K562 (cell line): Measurements from ENCODE around the gene PLXNB1. TPM values are rescaled to one million over a fixed set of nuclear protein-coding genes. Genes with fewer than 3 reads are reported as not detected.
A peak's percentile ranks its signal among the peaks of the same experiment; 100 is the strongest.

Experiments used
- ASH1L ChIP-seq: fragments of 450-650 bp; IDR thresholded peaks from 2 replicates; pipeline ENCODE4 v1.6.1; 2018; ENCODE audit warnings: borderline replicate concordance, mild to moderate bottlenecking, low read depth; ENCODE audit not compliant: partially characterized antibody
- CREBBP ChIP-seq: IDR thresholded peaks from one replicate; pipeline ENCODE4 v1.6.1; 2012; ENCODE audit warnings: low read depth, mild to moderate bottlenecking, control low read depth, inconsistent platforms, low read length
- FOXA3 ChIP-seq, 2 experiments: fragments of 450-650 bp in 1 of 2; sonication (generic) in 1 of 2; formaldehyde crosslinking; IDR thresholded peaks in 1 of 2; conservative IDR thresholded peaks in 1 of 2; 2 replicates each; pipeline versions ENCODE4 v1.4.0 to v1.8.0; 2020 to 2022; ENCODE audit warnings: mild to moderate bottlenecking in 2 of 2, missing genetic modification reagents in 1 of 2
- MED1 ChIP-seq: sonication (generic); formaldehyde crosslinking; IDR thresholded peaks from 2 replicates; pipeline ENCODE4 v1.8.1; 2023; ENCODE audit warnings: missing genetic modification reagents, borderline replicate concordance
- NCOA1 ChIP-seq: fragments of 450-650 bp; IDR thresholded peaks from 2 replicates; pipeline ENCODE4 v1.6.1; 2016; ENCODE audit warnings: low read depth
- XRCC4 ChIP-seq: IDR thresholded peaks from one replicate; pipeline ENCODE4 v1.6.1; 2011; ENCODE audit not compliant: insufficient read depth, insufficient read length; ENCODE audit errors: extremely low read depth
- ZNF347 ChIP-seq: fragments of 450-650 bp; formaldehyde crosslinking; IDR thresholded peaks from 2 replicates; pipeline ENCODE4 v1.4.0; 2020; ENCODE audit warnings: low read depth, mild to moderate bottlenecking, moderate library complexity
- polyA plus RNA-seq, 8 experiments: library from polyadenylated mRNA; depleted of rRNA in 4 of 8; stranded (reverse) in 5 of 8; unstranded in 3 of 8; fragments of >200 nt; fragmentation: Nextera tagmentation in 2 of 8; fragmentation: Illumina TruSeq in 1 of 8; extraction: Ambion mirVana in 2 of 8; extraction: Trizol in 1 of 8; gene quantifications; 2 replicates each; pipeline versions ENCODE4 v1.2.1 to v1.2.3, GENCODE V29; 2011 to 2014; ENCODE audit warnings: inconsistent platforms in 1 of 8, missing spikeins in 1 of 8
- total RNA-seq, 7 experiments: library from RNA; depleted of rRNA in 6 of 7; stranded (reverse); fragments of >200 nt in 6 of 7; fragmentation: Illumina TruSeq in 2 of 7; extraction: Trizol in 2 of 7; gene quantifications; 2 replicates each; pipeline versions ENCODE4 v1.2.1 to v1.2.3, GENCODE V29; 2011 to 2021; ENCODE audit warnings: low replicate concordance in 1 of 7
- TF ChIP-seq, protein P1 (sequence below): fragments of 450-650 bp; IDR thresholded peaks from 2 replicates; pipeline ENCODE4 v1.6.1; 2017; ENCODE audit warnings: antibody characterized with exemption, mild to moderate bottlenecking
- TF ChIP-seq, protein P2 (sequence below): fragments of 450-650 bp; IDR thresholded peaks from 2 replicates; pipeline ENCODE4 v1.6.1; 2016; ENCODE audit warnings: mild to moderate bottlenecking, moderate library complexity
- TF ChIP-seq, protein P3 (sequence below): sonication (generic); formaldehyde crosslinking; IDR thresholded peaks from 2 replicates; pipeline ENCODE4 v1.5.0; 2020; ENCODE audit warnings: missing genetic modification reagents

PLXNB1 gene
- total and polyA plus RNA-seq, 9 of the 15 experiments (the other 6 are each of a cell fraction or from before 2014, with no cell fraction given), result 0.17 to 17.4 (median 6.0) TPM

DNA sequence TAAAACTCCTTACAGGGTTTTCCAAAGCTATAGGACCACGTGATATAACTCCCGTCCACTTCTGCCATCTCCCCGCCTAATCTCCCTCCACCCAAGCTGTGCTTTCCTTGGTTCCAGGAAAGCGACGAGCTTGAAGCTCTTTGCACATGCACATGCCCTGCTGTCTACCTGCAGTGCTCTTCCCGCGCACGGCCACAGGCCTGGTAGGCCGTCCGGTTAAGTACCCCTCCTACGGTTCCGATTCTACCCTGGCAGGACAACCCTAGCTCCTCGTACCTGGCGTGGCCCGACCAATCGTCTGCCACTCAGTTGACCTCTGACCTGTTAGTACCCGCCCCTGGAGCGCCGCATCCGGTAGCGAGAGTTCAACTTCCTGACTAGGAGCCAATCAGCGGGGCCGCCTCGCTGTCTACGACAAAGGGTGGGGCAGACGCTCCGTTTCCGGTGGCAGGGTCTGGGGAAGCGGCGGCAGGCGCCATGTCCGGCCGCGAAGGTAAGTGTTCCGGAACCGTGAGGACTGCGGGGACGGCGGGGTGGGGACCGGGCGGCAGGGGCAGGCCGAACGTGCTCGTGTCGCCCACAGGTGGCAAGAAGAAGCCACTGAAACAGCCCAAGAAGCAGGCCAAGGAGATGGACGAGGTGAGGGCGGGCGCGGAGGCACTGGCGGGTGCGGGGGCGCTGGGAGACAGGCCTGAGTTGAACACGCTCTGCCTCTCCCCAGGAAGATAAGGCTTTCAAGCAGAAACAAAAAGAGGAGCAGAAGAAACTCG lies 10.1 kb upstream of the PLXNB1 start, which contains the start of the genes CCDC51 and TMA7 (continued):
- TF ChIP-seq ASH1L (peak; percentile 43), XRCC4 (no peak), MED1 (CRISPR knock-in tag) (no peak), NCOA1 (0 out of 2 replicates have a peak, but pooled peaks have one; percentile 10), FOXA3 (CRISPR knock-in tag; conservative IDR thresholded peaks at IDR 0.05 in 1 of 2, IDR thresholded peaks at IDR 0.05 in 1 of 2) (no peak), ZNF347 (CRISPR knock-in tag) (no peak), CREBBP (no peak)
- TF ChIP-seq, protein P1, sequence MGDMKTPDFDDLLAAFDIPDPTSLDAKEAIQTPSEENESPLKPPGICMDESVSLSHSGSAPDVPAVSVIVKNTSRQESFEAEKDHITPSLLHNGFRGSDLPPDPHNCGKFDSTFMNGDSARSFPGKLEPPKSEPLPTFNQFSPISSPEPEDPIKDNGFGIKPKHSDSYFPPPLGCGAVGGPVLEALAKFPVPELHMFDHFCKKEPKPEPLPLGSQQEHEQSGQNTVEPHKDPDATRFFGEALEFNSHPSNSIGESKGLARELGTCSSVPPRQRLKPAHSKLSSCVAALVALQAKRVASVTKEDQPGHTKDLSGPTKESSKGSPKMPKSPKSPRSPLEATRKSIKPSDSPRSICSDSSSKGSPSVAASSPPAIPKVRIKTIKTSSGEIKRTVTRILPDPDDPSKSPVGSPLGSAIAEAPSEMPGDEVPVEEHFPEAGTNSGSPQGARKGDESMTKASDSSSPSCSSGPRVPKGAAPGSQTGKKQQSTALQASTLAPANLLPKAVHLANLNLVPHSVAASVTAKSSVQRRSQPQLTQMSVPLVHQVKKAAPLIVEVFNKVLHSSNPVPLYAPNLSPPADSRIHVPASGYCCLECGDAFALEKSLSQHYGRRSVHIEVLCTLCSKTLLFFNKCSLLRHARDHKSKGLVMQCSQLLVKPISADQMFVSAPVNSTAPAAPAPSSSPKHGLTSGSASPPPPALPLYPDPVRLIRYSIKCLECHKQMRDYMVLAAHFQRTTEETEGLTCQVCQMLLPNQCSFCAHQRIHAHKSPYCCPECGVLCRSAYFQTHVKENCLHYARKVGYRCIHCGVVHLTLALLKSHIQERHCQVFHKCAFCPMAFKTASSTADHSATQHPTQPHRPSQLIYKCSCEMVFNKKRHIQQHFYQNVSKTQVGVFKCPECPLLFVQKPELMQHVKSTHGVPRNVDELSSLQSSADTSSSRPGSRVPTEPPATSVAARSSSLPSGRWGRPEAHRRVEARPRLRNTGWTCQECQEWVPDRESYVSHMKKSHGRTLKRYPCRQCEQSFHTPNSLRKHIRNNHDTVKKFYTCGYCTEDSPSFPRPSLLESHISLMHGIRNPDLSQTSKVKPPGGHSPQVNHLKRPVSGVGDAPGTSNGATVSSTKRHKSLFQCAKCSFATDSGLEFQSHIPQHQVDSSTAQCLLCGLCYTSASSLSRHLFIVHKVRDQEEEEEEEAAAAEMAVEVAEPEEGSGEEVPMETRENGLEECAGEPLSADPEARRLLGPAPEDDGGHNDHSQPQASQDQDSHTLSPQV, result peak; percentile 43; the same call in 1 of the 2 replicates
- TF ChIP-seq, protein P2, sequence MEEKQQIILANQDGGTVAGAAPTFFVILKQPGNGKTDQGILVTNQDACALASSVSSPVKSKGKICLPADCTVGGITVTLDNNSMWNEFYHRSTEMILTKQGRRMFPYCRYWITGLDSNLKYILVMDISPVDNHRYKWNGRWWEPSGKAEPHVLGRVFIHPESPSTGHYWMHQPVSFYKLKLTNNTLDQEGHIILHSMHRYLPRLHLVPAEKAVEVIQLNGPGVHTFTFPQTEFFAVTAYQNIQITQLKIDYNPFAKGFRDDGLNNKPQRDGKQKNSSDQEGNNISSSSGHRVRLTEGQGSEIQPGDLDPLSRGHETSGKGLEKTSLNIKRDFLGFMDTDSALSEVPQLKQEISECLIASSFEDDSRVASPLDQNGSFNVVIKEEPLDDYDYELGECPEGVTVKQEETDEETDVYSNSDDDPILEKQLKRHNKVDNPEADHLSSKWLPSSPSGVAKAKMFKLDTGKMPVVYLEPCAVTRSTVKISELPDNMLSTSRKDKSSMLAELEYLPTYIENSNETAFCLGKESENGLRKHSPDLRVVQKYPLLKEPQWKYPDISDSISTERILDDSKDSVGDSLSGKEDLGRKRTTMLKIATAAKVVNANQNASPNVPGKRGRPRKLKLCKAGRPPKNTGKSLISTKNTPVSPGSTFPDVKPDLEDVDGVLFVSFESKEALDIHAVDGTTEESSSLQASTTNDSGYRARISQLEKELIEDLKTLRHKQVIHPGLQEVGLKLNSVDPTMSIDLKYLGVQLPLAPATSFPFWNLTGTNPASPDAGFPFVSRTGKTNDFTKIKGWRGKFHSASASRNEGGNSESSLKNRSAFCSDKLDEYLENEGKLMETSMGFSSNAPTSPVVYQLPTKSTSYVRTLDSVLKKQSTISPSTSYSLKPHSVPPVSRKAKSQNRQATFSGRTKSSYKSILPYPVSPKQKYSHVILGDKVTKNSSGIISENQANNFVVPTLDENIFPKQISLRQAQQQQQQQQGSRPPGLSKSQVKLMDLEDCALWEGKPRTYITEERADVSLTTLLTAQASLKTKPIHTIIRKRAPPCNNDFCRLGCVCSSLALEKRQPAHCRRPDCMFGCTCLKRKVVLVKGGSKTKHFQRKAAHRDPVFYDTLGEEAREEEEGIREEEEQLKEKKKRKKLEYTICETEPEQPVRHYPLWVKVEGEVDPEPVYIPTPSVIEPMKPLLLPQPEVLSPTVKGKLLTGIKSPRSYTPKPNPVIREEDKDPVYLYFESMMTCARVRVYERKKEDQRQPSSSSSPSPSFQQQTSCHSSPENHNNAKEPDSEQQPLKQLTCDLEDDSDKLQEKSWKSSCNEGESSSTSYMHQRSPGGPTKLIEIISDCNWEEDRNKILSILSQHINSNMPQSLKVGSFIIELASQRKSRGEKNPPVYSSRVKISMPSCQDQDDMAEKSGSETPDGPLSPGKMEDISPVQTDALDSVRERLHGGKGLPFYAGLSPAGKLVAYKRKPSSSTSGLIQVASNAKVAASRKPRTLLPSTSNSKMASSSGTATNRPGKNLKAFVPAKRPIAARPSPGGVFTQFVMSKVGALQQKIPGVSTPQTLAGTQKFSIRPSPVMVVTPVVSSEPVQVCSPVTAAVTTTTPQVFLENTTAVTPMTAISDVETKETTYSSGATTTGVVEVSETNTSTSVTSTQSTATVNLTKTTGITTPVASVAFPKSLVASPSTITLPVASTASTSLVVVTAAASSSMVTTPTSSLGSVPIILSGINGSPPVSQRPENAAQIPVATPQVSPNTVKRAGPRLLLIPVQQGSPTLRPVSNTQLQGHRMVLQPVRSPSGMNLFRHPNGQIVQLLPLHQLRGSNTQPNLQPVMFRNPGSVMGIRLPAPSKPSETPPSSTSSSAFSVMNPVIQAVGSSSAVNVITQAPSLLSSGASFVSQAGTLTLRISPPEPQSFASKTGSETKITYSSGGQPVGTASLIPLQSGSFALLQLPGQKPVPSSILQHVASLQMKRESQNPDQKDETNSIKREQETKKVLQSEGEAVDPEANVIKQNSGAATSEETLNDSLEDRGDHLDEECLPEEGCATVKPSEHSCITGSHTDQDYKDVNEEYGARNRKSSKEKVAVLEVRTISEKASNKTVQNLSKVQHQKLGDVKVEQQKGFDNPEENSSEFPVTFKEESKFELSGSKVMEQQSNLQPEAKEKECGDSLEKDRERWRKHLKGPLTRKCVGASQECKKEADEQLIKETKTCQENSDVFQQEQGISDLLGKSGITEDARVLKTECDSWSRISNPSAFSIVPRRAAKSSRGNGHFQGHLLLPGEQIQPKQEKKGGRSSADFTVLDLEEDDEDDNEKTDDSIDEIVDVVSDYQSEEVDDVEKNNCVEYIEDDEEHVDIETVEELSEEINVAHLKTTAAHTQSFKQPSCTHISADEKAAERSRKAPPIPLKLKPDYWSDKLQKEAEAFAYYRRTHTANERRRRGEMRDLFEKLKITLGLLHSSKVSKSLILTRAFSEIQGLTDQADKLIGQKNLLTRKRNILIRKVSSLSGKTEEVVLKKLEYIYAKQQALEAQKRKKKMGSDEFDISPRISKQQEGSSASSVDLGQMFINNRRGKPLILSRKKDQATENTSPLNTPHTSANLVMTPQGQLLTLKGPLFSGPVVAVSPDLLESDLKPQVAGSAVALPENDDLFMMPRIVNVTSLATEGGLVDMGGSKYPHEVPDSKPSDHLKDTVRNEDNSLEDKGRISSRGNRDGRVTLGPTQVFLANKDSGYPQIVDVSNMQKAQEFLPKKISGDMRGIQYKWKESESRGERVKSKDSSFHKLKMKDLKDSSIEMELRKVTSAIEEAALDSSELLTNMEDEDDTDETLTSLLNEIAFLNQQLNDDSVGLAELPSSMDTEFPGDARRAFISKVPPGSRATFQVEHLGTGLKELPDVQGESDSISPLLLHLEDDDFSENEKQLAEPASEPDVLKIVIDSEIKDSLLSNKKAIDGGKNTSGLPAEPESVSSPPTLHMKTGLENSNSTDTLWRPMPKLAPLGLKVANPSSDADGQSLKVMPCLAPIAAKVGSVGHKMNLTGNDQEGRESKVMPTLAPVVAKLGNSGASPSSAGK, result peak; percentile 85
- TF ChIP-seq, protein P3, sequence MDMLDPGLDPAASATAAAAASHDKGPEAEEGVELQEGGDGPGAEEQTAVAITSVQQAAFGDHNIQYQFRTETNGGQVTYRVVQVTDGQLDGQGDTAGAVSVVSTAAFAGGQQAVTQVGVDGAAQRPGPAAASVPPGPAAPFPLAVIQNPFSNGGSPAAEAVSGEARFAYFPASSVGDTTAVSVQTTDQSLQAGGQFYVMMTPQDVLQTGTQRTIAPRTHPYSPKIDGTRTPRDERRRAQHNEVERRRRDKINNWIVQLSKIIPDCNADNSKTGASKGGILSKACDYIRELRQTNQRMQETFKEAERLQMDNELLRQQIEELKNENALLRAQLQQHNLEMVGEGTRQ (CRISPR knock-in tag), result peak; percentile 40
